Measurements from ENCODE around the gene RSPH1.

DNA sequence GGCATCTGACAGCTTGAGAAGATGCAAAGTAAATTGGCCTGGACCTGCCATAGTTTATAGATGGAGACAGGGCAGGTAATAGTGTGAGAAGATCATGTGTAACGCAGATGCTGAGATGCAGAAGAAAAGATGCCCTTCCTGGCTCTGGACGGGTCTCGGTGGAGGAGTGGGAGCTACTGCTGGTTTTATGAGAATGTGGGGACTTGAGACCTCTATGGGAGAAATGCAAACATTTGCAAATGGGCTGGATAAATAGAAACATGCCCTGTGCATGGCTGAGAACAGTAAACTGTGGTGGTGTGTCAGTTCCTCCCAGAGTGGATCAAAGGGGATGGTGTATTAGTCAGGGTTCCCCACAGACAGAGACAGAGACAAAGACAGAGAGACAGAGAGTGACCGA is 70.4 kb downstream of the RSPH1 start:
- no peak for TF ChIP-seq CTCF (IDR thresholded peaks at IDR 0.05; ENCODE audit: low read depth, low read length, poor library complexity, severe bottlenecking)
- TF ChIP-seq EZH2phosphoT487 (IDR thresholded peaks at IDR 0.05; ENCODE audit: borderline replicate concordance, low read length) = no peak
